D721Med (cell line): ENCODE measurements around the gene ADCY5.

Experiments
- DNase-seq: peaks from one replicate; pipeline ENCODE4 v3.0.0; 2011; ENCODE audit warnings: low spot score; ENCODE audit not compliant: insufficient read length
- FAIRE-seq: peaks from 2 replicates; lab custom pipeline; 2011; peaks lifted over from hg19 to GRCh38; lab: Jason Lieb, UNC
- CTCF ChIP-seq: IDR thresholded peaks from 2 replicates; pipeline ENCODE4 v1.5.1; 2012; ENCODE audit warnings: mild to moderate bottlenecking, control low read depth; ENCODE audit not compliant: insufficient read depth; ENCODE audit errors: missing control alignments

The ADCY5 gene

GRCh38 chr3:123310741-123311140 is 138.1 kb downstream of the ADCY5 start:
- FAIRE-seq: no peak
- TF ChIP-seq CTCF: no peak

GRCh38 chr3:123310186-123310585 is 138.7 kb downstream of the ADCY5 start:
- FAIRE-seq (no peak), DNase-seq (no peak)
- no peak for TF ChIP-seq CTCF

More at GRCh38 chr3:123310741-123311140, 138.1 kb downstream of the ADCY5 start:
- no peak for DNase-seq

- DNase-seq: no peak
- TF ChIP-seq CTCF: no peak
- no peak for FAIRE-seq
Measured at GRCh38 chr3:123307064-123307463, 141.8 kb downstream of the ADCY5 start.

- no peak for FAIRE-seq
- no peak for DNase-seq
- no peak for TF ChIP-seq CTCF
Measured at GRCh38 chr3:123305192-123305591, 143.7 kb downstream of the ADCY5 start.

GRCh38 chr3:123303976-123304560 is 144.8 kb downstream of the ADCY5 start:
- DNase-seq (no peak), FAIRE-seq (no peak)
- no peak for TF ChIP-seq CTCF

- TF ChIP-seq CTCF: no peak
- no peak for FAIRE-seq
Measured at GRCh38 chr3:123302961-123303360, 145.9 kb downstream of the ADCY5 start.

GRCh38 chr3:123301331-123302184 is 147.3 kb downstream of the ADCY5 start:
- DNase-seq (no peak), FAIRE-seq (no peak)
- no peak for TF ChIP-seq CTCF

More at GRCh38 chr3:123302961-123303360, 145.9 kb downstream of the ADCY5 start:
- no peak for DNase-seq
